Astrocyte (in vitro differentiated cells and primary cell): Measurements from ENCODE around the gene NR2F2.

Source experiments
- EZH2 ChIP-seq: IDR thresholded peaks from 2 replicates; pipeline ENCODE4 v1.6.1; 2012; ENCODE audit warnings: mild to moderate bottlenecking, low read length, inconsistent platforms; ENCODE audit not compliant: insufficient read depth
- TF ChIP-seq, protein P1 (sequence below): IDR thresholded peaks from 2 replicates; pipeline ENCODE4 v1.5.1; 2011; ENCODE audit warnings: low read depth, mild to moderate bottlenecking, inconsistent platforms, low read length, moderate library complexity; ENCODE audit not compliant: insufficient read depth

DNA sequence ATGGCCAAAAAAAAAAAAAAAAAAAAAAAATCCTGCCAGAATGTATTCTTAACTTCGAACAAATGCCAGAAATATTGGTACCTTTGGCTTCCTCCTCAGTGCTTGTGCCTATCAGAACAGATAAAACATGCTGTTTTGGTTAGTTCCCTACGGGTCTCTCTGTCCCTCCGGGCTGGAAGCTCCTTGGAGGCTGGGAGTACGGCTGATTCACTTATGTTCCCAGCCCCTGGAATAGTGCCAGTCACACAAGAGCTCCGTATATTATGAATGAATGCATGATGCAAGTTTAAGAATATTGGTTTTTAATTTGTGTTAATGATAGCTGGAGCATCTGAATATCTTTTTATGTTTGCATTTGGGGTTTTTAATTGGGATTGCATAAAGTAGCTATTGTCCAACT lies 44.0 kb downstream of the NR2F2 start:
- TF ChIP-seq, protein P1, sequence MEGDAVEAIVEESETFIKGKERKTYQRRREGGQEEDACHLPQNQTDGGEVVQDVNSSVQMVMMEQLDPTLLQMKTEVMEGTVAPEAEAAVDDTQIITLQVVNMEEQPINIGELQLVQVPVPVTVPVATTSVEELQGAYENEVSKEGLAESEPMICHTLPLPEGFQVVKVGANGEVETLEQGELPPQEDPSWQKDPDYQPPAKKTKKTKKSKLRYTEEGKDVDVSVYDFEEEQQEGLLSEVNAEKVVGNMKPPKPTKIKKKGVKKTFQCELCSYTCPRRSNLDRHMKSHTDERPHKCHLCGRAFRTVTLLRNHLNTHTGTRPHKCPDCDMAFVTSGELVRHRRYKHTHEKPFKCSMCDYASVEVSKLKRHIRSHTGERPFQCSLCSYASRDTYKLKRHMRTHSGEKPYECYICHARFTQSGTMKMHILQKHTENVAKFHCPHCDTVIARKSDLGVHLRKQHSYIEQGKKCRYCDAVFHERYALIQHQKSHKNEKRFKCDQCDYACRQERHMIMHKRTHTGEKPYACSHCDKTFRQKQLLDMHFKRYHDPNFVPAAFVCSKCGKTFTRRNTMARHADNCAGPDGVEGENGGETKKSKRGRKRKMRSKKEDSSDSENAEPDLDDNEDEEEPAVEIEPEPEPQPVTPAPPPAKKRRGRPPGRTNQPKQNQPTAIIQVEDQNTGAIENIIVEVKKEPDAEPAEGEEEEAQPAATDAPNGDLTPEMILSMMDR: no peak
- no peak for TF ChIP-seq EZH2
